ENCODE measurements around the gene CDH12.

The CDH12 gene

DNA sequence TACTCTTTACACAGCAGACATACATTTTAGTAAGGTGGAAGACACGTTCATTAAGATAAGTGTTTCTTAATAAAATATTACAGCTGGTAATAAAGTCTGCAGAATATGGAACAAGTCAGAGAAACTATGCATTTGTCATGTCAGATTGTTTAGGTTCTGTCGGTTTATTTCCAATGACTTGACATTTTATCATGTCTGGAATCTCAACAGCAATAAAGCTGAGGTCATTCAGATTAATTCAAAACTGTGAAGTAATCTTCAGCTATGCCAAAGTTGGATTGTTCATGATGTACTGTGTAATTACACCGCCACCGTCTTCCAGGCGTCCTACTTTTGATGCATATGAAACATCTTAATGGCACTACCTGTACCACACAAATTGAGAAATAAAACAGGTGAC is 1032.6 kb downstream of the CDH12 start:
- DNase-seq (ENCODE audit: low read depth) = no peak

DNA sequence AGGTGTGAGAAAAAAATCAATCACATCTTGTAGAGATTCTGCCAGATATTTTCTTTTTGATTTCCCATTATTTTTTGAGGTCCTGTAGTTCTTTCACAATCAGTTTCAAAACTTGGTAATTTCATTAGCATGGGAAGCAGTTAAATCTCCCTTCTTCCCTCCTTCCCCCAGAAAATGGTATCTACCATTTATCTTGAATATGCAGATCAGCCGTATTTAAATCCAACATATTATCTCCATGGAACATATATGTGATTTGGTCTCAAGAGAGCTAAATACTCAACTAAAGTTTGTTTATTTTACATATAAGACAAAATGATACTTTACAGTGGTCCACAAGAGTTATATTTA is 1034.8 kb downstream of the CDH12 start:
- DNase-seq (ENCODE audit: low read depth) = no peak

DNA sequence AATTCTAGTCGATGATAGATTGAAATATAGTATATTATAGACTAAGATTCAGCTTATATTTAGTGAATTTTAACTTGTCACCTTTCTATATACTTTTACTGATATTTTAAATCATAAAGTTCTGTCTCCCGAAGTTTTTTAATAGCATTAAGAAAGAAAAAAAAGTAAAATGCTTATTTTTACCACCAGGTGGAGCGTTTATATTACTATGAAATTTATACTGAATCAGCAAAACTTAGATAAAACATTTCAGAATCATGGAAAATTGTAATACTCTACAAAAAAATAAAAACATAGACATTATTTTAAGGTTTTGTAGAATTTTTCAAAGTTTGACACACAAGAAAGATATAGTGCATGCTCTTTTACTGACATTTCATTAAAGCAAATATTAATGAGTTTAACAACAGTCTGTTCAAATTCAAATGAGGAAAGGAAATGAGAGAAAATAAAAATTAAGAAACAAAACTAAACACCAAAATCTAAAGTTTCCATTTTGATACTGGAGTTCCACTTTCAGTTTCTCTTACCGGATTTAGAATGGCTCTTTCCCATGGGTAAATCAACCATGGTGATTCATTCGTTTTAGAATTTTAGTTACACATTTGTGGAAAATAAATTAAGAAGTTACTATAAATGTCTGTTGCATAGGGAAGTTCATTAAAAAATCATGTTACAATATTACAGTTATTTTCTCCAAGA is 1035.3 kb downstream of the CDH12 start:
- DNase-seq (ENCODE audit: low read depth) = no peak

DNA sequence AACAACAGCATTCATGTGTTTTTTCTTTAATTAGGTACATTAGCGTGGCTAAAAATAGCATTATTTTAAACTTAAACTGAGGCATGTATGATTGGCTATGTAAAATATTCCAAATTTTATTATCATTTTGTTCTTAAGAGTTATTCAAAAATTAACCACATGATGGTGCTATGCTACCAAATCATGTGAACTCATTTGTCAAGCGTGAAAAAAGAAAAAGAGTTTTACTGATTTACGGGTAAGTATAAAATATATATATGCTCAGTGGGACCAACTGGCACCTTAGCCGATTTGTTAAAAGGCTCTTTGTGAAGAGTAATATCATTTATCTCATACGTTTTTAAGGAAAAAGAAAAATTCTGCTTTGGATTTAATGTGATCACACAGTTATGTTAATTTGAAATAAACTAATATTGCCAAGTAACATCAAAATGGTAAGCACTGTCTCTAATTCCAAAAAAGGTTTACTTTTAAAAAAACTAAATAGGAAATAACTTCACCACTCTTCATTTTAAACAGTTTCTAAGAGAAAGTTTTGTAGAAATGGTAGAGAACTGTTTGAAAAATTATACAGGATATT is 1042.3 kb downstream of the CDH12 start:
- DNase-seq (ENCODE audit: low read depth) = no peak

DNA sequence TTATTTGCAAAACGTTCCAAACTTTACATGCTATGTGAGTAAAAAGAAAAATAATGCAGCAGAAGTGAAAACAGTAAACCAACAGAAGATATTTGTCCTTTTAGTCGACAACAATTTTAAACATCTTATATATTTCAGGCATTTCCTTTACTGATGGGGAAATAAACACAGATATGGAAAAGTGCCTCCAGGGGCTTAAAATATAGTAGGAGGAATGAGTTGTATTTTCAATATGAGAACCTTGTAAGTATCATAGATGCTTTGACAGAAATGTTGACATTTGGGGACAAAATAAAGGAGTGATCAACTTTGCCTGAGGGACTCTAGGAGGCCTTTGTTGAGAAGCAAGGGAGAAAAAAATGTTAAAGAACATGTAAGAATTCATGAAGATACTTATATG is 1043.5 kb downstream of the CDH12 start:
- no peak for DNase-seq (ENCODE audit: low read depth)

DNA sequence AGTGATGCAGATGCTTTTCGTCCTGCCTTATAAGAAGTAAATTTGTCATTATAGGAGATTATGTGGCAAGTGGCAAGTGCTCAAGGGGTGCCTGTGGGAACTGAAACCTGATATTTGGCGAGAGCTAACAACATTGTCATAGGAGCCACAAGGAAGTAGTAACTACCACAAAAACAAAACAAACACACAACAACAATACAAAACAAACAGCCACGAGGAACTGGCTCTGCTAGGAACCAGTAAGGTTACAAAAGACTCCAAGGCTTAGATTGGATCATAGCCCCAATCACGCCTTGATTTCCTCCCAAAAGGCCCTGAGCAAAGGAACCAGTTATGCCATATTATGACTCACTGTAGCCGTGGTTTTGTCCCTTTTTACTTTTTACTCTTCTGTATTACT is 1045.2 kb downstream of the CDH12 start:
- no peak for DNase-seq (ENCODE audit: low read depth)

DNA sequence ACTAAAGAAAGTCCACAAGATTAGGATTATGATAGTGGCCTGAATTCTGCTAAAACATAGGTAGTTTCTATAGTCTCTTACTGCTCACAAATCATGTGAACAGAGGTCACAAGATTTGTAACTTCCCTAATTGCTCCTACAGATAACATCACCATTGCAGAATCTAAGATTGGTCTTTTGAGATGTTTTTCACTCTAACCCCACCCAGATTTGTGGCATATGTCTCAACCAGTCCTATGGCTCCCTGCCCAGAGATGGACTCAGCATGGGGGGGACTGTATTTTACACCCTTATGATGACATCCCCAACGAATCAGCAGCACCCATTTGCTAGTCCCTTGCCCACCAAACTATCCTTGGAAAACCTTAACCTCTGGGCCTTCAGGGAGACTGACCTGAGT is 1046.2 kb downstream of the CDH12 start:
- no peak for DNase-seq (ENCODE audit: low read depth)

DNA sequence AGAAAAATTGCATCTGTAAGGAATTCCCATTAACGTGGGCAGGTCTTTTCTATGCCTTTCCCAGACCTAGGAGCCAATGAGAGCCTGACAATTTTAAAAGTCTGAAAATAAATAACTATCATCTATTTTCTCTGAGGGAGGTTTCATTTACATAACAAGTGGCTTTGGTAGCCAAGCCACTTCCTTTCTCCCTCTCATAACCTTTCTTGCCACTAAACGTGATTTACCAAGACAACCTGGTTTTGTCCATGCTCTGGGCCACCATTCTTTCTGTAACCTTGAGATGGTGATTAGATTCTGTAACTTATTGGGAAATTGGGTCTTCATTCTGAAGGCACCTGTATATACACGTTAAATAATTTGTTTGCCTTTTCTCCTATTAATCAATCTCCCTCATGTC is 1046.9 kb downstream of the CDH12 start:
- no peak for DNase-seq (ENCODE audit: low read depth)

DNA sequence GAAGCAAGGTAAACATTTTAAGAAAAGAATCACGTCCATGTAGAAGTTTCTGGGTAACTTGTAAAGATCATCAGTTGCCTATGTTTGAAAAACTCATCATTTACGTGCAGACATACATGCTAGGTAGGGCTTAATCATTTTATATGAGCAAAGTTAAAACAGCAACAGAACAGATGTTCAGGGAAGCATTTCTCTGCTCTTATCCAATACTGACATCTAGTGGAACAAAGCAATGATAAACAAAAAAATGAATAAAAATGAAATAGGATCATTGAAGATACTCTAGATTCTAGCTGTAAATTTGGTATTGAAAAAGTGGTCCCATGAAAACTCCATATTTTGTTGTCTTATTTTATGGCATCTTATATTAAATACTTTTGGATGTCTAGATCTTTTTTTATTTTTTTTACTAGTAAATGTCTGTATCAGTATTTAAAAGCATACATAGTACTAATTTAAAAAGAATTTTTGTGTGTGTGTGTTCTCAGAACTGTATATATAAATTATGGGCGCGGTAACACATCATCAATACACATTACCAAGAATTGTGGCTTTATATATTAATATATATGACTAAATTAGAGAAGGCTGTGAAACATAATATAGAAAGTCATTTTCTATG is 1050.2 kb downstream of the CDH12 start:
- no peak for DNase-seq (ENCODE audit: low read depth)

DNA sequence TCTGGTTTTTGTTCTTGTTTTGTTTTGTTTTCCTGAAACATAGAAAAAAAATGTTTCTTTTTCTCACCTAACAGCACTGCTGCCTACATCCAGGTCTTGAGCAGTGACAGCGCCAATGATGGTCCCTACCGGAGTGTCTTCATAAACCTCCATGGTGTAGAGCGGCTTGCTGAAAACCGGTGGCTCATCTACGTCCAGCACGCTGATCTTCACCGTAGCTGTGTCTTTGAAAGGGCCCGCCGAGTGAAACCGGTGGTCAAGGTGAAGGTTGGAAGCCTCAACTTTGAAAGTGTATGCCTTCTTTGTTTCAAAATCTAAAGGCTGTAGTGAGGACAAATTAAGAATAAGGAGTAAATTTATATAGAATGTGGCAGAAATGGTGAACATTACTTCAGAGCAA is 1051.0 kb downstream of the CDH12 start:
- DNase-seq (ENCODE audit: low read depth) = no peak

DNA sequence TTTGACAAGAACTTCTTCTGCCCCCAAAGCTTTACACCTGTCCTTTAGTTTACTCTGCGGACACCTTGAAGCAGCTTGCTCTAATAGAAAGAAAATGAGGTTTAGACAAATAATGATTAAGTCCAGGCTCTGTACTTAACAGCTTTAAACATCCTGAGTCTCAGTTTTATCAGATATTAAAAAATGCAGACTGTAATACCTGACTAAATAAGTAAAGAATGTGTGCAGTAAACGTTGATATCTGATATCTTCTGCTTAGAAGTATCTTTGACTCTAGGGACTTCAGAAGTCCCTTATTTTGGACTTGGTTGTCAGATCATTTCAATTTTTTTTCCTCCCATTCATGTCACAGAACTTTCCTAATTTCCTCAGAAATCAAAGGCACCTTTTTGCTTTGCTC is 1060.4 kb downstream of the CDH12 start:
- DNase-seq (ENCODE audit: low read depth) = no peak

DNA sequence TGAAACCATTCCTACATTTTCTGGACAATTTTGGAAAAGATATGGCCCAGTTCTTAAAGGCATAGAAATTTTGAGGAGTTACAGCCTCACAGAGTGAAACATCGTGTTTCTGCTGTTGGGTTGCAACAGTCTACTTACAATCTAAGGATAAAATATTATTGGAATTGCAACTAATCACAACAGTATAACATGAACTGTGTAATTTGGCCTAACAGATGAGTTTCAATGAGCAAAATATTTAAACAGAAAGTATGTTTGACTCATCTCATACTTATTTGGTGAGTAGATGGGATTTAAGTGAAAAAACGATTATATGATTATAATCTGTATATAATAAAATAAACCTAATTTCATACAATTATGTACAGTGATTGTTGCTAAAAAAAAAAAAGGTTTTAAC is 1061.8 kb downstream of the CDH12 start:
- DNase-seq (ENCODE audit: low read depth) = no peak

DNA sequence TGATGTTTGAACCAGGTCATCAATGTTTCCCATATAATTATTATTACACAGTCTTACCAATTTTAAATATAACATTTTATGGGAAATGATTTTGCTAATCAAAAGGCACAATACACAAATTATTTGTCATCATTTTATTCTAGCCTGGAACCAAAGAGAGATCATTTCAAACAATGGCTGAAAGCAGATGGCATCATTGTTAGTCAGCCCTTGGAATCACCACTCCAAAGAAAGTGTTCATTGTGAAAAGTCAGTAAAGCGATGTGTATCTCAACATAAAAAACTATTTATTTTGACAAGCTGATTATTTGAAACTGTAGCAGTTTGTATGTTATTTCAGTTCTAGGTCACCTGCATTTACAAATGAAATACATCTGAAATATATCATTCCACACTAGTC is 1068.7 kb downstream of the CDH12 start:
- DNase-seq (ENCODE audit: low read depth) = no peak

DNA sequence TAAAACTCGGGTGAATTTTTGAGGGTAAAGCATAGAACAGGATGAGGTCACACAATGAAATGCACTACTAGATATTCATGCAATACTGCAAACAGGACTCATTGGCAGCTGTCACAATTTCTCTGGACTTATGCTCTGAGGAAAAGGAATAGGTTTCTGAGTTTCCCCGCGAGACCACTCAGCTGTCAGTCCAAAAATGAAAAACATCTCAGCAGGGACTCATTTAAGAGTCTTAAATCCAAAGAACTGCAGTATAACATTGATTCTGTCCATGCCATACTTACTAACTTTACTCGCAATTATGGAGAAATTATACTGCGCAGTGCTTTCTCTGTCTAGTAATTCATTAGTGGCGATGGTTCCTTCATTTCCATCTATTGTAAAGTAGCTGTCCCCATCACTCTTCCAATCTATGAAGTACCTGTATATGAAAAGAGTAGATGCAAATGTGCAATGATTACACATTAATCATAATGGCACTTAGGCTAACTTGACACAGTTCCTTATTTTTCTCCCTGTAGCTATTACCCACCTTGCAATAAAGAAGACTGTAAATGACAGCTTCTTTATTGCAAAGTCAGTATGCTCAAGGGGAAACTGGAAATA is 1070.0 kb downstream of the CDH12 start:
- no peak for DNase-seq (ENCODE audit: low read depth)

DNA sequence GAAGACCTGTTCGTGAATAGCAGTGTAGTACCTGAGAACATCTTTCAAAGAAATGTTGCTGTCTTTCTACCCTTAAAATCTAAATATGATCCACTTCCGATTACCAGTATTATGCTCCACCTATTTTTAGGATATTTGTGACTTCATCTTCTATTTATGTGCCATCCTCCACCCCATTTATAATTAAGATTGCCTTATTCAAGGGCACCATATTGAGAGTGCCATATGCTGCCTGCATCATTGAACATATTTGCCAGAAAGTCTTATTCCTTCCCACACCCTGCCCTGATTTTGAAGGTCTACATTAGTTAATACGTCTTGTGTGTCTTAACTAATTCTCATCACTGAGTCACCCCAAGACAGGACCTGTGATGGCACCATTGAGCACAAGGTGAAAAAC is 1076.7 kb downstream of the CDH12 start:
- DNase-seq (ENCODE audit: low read depth) = no peak

DNA sequence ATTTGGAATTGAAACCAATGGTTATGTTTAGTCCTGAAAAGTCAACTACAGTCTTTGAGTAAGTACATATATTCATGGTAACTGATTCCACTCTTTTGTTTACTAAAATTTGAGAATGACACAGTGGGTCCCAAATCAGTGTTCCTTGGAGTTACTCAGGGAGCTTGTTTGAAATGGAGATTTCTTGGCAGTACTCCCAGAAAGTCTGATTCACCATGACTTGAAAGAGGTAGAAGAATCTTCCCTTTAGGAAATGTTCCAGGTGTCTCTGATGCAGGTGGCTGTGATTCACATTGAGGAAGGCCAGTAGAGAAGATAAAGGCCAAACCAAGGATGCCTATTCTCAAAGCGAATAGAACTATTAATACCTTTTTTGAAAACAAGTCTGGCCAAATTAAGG is 1078.3 kb downstream of the CDH12 start:
- DNase-seq (ENCODE audit: low read depth) = no peak

DNA sequence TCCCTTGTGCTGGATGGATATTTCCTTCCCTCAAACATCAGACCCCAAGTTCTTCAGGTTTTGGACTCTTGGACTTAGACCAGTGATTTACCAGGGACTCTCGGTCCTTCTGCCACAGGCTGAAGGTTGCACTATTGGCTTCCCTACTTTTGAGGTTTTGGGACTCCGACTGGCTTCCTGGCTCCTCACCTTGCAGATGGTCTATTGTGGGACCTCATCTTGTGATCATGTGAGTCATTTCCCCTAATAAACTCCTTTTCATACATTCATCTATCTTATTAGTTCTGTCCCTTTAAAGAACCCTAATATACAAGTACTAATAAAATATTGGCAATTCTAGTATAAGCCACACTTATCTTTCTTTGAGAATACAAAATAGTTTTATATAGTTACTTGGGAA is 1078.9 kb downstream of the CDH12 start:
- no peak for DNase-seq (ENCODE audit: low read depth)

DNA sequence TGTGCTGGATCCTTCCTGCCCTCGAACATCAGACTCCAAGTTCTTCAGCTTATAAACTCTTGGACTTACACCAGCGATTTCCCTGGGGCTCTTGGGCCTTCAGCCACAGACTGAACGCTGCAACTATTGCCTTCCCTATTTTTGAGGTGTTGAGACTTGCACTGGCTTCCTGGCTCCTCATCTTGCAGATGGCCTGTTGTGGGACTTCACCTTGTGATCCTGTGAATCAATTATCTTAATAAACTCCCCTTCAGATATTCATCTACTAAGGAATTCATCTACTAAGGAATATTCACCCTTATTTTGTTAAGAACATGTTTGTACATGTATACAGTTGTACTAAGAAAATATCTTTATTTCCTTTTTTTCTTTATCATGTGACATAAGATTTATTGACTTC is 1079.7 kb downstream of the CDH12 start:
- no peak for DNase-seq (ENCODE audit: low read depth)

DNA sequence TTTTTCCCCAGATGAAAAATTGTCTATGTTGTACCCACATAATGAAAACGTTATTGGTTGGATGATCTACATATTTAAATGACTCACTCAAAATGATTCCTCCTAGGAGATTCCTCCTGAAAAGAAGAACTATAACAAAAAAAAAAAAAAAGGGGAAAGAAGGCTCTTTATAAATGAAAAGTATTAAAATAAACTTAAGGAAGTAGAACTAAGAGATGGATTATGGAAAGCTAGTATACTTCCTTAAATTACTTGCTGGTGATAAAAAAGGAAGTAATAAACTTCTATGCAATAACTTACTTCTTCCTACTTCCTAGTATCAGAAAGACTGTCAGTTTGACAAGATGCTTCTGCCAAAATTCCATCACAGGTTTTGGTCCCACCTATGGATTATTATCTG is 1087.7 kb downstream of the CDH12 start:
- no peak for DNase-seq (ENCODE audit: low read depth)

DNA sequence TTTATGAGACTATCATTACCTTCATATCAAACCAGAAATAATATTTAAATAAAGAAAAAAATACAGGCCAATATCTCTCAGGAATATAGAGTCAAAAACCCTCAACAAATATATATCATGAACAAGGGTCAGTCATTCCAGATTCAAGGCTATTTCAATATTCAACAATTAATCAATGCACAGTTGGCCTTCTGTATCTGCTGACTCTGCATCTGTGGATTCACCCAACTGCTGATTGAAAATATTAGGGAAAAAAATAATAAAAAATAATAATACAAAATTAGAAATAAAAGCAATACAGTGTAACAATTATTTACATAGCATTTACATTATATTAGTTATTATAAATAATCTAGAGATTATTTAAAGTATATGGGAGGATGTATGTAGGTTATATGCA is 1114.0 kb downstream of the CDH12 start:
- DNase-seq (ENCODE audit: low read depth) = no peak

DNA sequence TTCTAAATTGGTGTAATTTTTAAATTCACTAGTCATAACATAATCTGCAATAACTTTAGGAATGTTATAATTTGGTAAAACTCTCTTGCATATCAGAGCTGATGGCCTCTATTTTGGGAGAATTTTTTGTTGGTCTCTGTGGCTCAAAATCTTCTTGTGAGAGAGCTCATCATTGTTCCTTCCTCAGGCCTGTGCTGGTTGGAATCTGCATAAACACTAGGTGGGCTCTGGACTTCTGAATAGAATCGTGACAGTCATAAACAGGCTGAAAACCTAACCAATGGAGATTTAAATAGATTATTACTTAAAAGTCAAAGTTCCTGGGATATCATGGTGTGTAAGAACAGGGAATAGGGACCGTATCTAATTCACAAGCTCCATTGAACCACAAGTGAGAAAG is 1129.6 kb downstream of the CDH12 start:
- DNase-seq (ENCODE audit: low read depth) = no peak

DNA sequence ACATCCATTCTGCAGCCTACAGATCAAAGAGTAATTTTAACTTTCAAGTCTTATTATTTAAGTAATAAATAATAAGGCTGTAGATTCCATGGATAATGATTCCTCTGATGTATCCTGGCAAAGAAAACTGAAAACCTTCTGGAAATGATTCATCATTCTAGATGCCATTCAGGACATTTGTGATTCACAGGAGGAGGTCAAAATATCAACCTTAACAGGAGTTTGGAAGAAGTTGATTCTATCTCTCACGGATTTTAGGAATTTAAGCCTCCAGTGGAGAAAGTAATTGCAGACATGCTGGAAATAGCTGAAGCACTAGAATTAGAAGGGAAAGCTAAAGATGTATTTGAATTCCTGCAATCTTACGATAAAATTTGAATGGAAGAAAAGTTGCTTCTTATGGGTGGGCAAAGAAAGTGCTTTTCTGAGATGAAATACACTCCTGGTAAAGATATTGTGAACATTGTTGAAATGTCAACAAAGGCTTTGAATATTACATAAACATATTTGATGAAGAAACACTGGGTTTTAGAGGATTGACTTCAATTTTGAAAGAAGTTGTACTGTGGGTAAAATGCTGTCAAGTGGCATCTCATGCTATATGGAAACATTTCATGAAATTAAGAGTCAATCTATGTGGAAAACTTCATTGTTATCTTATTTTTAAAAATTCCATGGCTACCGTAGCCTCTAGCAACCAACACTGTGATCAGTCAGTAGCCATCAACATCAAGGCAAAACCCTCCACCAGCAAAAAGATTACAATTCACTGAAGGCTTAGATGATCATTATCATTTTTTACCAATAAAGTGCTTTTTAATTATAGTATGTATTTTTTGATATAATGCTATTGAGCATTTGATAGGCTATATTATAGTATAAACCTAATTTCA is 1141.0 kb downstream of the CDH12 start:
- no peak for DNase-seq (ENCODE audit: low read depth)

DNA sequence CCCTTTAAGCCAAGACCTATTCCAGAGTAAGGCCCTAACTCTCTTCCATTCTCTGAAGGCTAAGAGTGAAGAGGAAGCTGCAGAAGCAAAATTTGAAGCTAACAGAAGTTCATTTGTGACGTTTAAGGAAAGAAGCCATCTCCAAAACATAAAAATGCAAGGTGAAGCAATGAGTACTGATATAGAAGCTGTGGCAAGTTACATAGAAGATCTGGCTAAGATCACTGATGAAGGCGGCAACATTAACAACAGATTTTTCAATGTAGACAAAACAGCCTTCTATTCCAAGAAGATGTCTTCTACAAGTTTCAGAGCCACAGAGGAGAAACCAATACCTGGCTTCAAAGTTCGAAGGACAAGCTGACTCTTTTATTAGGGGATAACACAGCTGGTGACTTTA is 1143.4 kb downstream of the CDH12 start:
- no peak for DNase-seq (ENCODE audit: low read depth)

Data from stimulated activated CD8-positive, alpha-beta memory T cell treated with anti-CD3 and anti-CD28 coated beads, Interleukin-15, amount 100 ng/mL, for 24 hours (primary cell).